Body of pancreas (tissue), 4 donors: ENCODE data around the gene ANAPC15.

Source experiments
- CTCF ChIP-seq, 7 experiments: fragments of 450-650 bp in 4 of 7; fragments of 200-600 bp in 3 of 7; sonication (generic) in 3 of 7; IDR thresholded peaks; one replicate each; pipeline ENCODE4 v1.5.1; 2016 to 2019; ENCODE audit warnings: antibody characterized with exemption in 7 of 7
- POLR2A ChIP-seq, 3 donors: fragments of 450-650 bp; IDR thresholded peaks; one replicate each; pipeline ENCODE4 v1.6.1; 2016; ENCODE audit warnings: antibody characterized with exemption in 3 of 3, mild to moderate bottlenecking in 2 of 3

- no peak for TF ChIP-seq CTCF (IDR thresholded peaks at IDR 0.05)
- TF ChIP-seq POLR2A (IDR thresholded peaks at IDR 0.05), result no peak
Measured at GRCh38 chr11:72084076-72084475, 28.4 kb downstream of the ANAPC15 start.
